ENCODE measurements around the gene ABCA7.

The ABCA7 gene

DNA sequence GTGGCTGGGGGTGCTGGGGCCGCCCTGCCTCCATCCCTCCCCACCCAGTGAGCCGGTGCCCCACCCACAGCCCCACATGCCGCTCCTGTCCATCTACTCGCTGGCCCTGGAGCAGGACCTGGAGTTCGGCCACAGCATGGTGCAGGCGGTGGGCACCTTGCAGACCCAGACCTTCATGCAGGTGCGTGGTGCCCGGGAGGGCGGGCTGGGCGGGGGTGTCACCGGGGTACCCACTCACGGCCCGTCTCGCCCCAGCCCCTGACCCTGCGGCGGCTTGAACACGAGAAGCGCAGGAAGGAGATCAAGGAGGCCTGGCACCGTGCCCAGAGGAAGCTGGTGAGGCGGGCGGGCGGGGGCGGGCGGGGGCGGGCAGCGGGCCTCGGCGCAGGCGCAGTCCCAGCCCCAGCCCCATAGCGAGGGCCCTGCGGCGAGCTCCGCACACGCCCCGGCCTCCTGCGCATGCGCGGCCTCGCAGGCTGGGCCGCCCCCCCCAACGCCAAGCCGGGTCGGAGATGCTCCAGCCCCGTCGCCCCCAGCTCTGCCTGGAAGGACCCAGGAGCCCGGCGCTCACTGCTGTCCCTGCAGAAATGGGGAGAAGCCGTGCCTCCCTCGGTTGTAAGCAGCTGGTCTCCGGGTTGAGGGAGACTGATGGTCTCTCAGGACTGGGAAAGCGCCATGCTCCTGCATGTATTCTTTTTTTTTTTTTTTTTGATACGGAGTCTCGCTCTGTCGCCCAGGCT lies 34.8 kb downstream of the ABCA7 start:
- peak; percentile 97 for DNase-seq

DNA sequence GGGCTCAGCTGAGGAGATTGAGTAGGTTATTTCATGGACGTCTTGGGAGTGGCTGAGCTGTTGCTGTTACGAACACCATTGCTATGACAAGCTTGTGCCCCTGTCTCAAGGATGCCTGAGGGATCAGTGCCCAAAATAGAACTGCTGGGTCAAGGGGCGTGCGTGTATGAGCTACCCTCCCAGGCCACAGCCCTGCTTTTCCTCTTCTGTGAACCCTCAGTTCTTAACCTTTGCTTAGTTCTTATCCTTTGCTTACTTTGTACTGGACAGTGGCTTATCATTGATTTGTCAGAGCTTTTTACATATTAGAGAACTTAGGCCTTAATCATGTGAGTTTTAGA lies 36.1 kb downstream of the ABCA7 start:
- no peak for DNase-seq

DNA sequence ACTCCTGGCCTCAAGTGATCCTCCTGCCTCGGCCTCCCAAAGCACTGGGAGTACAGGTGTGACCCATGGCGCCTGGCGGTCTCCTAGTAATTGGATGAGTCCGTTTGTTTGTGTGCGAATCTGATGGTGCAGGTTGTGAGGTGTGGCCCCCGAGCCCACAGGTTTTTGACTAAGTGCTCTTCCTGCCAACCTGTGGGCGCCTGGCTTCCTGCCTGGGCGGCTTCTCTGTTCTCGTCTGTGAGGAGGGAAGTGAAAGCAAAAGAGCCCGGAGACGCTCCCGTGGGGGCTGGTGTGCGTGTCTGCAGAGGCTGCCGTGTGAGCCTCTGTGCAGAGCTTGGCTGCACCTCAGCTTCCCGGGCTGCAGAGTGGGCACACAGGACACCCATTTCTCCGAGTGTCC lies 37.0 kb downstream of the ABCA7 start:
- peak; percentile 91 for DNase-seq

DNA sequence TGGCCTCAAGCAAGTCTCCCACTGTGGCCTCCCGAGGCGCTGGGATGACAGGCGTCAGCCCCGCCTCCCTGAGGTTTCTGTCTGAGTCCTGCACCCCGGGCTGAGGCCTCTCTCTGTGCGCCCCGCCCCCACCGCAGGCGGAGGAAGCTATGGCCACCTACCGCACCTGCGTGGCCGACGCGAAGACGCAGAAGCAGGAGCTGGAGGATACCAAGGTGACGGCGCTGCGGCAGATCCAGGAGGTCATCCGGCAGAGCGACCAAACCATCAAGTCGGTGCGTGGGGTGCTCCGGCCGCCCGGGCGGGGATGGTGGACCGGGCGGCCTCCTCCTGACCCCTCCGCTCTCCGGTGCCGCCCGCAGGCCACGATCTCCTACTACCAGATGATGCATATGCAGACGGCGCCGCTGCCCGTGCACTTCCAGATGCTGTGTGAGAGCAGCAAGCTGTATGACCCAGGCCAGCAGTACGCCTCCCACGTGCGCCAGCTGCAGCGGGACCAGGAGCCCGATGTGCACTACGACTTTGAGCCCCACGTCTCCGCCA lies 39.7 kb downstream of the ABCA7 start:
- no peak for DNase-seq

DNA sequence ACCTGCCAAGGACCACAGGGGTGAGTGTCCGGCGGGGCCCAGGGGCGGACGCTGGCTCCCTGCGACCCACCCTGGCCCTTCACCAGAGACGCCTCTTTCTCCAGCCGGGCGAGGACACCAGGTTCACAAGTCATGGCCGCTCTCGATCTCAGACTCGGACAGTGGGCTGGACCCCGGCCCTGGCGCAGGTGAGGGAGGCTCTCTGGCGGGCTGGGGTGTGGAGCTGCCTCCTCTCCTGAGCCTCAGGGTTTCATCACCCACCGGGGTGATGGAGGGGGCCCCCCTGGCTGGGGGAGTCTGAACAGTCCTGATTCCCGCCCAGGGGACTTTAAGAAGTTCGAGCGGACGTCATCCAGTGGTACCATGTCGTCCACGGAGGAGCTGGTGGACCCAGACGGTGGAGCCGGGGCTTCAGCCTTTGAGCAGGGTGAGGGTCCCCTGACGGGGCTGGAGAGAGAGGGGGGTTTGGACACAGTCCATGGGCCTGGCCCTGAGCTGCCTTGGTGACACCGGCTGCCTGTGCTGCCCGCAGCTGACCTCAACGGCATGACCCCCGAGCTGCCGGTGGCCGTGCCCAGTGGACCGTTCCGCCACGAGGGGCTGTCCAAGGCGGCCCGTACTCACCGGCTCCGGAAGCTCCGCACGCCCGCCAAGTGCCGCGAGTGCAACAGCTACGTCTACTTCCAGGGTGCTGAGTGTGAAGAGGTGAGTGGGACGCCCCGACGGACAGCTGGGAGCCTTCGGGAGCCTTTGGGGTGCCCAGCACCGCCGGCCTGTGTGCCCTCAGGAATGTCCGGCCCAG lies 40.7 kb downstream of the ABCA7 start:
- no peak for DNase-seq

DNA sequence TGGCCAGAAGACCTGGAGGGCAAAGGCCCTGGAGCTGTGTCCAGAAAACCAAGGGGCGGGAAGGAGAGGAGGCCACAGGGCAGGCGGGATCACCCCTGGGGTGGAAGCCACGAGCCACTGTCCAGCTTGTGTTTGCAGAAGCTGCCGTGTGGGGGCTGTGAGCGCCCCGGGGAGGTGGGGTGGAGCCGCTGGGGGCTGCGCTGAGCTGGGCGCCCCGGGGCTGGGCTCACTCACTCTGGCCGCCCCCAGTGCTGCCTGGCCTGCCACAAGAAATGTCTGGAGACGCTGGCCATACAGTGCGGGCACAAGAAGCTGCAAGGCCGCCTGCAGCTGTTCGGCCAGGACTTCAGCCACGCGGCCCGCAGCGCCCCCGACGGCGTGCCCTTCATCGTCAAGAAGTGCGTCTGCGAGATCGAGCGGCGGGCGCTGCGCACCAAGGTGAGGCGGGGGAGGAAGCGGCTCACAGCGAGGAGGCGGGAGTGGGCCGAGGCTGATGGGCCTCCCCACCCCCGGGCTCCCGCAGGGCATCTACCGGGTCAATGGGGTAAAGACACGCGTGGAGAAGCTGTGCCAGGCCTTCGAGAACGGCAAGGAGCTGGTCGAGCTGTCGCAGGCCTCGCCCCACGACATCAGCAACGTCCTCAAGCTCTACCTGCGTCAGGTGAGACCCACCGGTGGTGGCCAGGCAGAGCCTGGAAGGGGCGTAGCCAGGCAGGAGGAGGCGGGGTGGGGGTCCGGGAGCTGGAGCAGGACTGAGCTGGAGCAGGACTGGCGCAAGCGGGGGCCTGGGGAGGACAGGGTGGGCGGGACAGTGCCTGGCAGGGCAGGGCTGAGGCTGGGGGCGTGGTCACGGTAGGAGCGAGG lies 41.6 kb downstream of the ABCA7 start:
- no peak for DNase-seq

DNA sequence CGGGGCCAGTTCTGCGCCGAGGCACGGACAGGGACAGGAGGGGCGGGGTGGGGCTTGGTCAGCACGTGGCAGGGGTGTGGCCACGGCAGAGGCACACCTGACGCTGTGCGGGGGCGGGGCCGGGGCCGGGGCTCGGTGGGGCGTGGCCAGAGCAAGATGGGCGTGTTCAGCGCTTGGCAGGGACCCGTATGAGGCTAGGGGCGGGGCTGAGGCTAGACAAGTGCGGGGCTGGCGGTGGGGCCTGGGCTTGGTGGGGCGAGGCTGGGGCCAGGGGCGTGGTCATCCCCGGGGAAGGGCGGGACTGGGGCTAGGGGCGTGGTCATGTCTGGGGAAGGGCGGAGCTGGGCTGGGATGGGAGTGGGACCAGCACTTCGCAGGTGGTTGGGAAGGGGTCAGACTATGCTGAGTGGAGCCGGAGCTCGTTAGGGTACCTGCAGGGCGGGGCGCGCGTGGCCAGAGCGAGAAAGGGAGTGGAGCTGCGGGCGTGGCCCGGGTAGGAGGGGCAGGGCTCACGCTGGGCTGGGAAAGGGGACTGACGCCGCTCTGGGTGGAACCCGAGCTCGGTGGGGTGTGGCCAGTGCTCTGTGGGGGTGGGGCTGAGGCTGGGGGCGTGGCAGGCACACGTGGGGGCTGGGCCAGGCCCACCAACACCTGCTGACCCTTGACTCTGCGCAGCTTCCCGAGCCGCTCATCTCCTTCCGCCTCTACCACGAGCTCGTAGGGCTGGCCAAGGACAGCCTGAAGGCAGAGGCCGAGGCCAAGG lies 42.4 kb downstream of the ABCA7 start:
- DNase-seq, result peak; percentile 68

DNA sequence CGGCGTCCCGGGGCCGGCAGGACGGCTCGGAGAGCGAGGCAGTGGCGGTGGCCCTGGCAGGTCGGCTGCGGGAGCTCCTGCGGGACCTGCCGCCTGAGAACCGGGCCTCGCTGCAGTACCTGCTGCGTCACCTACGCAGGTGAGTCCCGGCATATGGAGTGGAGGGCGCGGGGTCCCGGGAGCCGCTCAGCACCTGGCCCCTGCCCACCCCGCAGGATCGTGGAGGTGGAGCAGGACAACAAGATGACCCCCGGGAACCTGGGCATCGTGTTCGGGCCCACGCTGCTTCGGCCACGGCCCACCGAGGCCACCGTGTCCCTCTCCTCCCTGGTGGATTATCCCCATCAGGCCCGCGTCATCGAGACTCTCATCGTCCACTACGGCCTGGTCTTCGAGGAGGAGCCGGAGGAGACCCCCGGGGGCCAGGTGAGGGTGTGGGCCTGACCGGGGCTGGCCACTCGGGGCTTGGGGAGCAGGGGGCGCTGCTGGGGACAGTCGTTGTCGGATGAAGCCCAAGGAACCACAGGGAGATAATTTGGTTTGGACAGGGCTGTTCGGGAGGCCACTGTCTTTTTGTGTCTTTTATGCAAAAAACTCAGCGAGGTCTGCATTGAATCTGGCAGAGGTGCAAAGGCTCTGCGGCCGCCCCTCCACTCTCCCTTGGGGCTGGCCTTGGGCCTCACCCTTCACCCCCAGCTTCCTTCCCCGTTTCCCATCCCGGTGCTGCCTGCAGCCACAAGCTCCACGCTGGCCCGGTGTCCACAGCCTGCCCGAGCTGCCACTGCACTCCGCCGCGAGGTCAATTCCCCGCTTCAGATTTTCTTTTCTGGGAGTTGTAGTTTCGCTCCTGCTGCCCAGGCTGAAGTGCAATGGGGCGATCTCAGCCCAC lies 43.3 kb downstream of the ABCA7 start:
- DNase-seq, result no peak

DNA sequence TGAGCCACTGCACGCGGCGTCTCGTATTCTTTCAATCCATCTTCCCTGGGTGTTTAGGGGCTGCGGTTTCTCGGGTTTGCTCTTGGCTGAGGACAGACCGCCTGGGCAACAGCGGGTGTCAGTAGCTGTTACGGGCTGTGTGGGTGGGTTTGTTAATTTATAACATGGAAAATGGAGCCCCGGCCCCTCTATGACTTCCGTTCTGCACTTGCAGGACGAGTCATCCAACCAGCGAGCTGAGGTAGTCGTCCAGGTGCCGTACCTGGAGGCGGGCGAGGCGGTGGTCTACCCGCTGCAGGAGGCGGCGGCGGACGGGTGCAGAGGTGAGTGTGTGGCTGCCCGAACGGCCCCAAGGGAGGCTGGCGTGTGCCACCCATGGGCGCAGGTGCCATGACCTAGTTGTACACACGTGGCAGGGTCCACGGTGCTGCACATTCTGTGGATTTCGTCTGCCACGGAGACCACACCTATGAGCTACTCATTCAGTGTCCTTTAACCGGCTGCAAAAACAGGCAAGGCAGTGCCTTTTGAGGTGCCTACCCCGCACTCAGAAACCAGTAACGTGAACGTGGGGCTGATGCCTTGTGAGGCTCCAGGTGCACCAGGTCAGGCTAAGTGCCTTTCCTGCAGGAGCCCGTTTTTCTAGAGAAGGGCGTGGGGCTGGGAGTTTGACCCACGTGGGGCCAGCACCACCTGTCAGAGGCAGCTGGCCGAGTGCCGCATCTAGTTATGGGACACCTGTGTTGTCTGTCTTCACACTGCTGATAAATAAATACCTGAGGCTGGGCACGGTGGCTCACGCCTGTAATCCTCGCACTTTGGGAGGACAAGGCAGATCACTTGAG lies 44.3 kb downstream of the ABCA7 start:
- no peak for DNase-seq

DNA sequence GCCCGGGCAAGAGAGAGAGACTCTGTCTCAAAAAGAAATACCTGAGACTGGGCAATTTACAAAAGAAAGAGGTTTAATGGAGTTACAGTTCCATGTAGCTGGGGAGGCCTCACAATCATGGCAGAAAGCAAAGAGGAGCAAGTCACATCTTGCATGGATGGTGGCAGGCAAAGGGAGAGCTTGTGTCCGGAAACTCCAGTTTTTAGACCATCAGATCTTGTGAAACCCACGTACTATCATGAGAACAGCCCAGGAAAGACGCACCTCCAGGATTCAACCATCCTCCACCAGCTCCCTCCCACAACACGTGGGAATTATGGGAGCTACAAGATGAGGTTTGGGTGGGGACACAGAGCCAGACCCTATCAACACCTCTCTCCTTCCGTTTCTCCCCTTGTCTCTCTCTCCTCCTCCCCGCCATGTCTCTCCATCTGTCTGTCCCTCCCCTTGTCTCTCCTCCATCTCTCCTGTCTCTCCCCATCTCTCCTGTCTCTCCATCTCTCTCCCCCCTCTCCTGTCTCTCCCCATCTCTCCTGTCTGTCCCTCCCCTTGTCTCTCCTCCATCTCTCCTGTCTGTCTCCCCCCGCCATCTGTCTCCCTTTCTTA lies 45.2 kb downstream of the ABCA7 start:
- no peak for DNase-seq

DNA sequence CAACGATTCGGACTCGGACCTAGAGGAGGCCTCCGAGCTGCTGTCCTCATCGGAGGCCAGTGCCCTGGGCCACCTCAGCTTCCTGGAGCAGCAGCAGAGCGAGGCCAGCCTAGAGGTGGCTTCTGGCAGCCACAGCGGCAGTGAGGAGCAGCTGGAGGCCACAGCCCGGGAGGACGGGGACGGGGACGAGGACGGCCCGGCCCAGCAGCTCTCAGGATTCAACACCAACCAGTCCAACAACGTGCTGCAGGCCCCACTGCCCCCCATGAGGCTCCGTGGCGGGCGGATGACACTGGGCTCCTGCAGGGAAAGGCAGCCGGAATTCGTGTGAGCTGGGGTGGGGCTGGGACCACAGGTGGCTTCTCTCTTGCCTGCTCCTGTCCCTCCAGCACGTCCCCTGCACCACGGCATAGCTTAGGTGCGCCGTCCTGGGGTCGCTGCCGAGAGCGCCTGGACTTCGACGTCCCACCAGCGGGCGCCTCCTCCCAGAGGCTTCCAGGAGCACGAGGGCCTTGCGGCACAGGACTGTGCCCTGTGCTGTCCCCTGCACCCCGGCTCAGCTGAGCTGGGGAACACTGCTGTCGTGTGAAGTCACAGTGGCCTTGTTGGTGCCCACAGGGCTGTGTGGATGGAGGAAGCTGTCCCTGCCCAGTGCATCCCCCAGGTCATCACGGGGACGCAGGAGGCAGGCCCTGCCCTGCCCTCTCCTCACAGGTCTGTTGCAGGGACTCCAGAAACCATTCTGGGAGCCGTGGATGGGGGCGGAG lies 46.0 kb downstream of the ABCA7 start:
- DNase-seq, result no peak

DNA sequence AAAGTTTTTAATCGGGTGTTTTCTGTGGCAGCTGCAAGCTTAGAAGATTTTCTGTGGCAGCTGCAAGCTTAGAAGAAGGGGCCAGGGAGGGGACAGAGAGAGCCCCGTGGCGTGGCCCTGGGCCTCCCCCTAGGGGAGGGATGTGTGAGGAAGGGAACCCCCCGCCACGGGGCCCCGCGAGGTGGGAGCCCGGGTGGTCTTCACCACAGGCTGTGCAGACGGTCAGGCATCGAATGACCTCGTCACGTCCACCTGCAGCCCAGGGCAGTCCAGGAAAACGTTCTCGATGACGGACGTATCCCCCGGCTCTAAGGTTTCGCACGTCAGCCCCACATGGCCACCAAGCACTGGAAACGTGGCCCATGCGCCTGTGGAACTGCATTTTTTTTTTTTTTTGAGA lies 46.7 kb downstream of the ABCA7 start:
- no peak for DNase-seq

DNA sequence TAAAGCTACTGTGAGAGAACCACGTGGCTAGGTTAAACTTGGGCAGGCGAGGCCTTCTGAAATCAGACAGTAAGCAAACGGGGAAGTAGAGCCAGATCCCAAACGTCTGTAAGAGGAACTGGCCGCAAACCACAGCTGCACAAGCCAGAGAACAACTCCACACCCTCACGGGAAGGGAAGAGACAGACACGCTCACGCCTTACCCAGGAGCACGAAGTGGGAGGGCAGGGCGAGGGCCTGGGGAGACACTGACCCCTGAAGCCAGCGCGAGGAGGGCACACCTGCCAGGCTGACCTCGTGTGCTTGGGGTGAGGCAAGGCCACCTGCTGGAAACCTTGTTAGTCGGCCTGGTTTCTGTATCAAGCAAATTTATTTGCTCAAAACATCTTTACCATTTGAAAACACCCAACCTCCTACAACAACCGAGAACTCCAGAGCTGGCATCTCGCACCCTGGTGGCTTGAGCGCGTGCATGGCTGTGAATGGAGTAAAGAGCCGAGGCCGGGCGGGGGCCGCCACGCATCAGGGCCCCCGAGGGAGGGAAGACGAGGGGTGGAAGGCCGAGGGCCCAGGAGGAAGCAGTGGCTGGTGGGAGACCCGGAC lies 48.0 kb downstream of the ABCA7 start:
- DNase-seq, result no peak

DNA sequence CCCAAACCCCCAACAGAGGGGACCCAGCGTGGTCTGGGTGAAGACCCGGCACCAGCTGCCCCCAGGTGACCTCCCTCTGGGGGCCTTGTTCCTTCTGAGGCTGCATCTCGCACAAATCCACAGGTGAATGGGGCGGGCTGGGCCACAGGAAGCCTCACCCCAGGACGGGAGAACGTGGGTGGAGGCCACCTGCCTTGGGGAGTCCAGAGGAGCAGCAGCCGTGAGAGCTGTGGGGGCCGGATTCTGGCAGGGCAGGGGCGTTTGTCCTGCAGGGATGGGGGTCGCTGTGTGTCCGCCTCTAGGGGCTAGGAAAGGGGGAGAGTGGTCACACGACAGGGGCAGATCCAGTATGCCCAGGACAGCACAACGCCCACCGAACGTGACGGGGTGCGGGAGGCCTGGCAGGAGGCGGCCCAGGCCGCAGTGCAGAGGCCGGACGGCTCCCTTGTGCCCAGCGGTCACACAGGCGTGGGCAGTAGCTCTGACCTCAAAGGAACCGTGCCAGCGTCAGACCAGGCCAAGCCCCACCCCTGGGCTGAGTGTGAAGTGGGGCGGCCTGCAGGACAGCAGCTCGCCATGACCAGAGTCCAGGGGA lies 48.6 kb downstream of the ABCA7 start:
- no peak for DNase-seq

DNA sequence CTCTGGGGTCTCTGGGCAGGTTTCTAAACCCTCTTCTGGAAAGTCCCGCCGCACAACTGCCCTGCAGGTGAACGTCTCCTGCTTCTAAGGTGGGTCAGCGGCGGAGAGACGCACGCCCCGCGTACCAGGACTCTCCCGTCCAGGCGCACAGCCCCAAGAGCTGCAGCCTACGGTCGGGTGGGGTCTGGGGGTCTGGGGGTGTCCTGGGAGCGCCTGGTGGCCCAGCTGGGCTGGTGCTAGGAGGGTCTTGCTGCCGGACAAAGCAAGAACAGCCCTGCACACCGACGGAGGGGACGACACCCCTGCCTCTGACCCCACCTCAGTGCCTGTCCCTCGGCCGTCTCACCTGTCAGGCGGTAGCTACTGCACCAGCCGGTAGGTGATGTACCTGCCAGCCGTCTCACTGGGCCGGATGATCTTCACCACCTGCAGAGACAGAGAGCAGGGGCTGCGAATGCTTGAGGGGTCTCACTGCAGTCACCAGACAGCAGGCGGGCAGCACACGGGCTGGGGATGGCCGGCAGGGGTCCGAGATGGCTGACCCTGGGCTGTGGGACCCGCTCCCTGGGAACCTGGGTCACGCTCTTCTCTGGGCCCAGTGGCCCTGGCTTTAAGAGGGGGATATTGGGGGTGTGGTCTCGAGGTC lies 49.3 kb downstream of the ABCA7 start:
- DNase-seq, result no peak

DNA sequence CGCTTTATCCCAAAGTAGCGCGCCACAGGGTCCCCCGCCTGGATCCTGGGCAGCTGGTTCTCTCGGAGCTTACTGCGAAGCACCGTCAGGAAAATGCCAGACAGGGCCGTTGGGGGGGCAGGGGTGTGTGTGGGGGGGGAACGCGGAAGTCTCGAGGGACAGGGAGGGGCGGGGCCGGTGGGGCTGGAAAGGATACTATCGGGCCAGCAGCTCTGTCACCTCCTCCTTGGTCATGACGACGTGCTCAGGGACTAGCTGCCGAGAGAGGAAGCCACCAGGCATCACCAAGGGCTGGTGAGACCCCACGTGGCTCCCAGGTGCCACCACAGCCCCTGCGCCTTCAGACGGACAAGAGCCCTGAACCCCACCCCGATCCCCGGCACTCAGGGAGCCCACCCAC lies 50.0 kb downstream of the ABCA7 start:
- no peak for DNase-seq

DNA sequence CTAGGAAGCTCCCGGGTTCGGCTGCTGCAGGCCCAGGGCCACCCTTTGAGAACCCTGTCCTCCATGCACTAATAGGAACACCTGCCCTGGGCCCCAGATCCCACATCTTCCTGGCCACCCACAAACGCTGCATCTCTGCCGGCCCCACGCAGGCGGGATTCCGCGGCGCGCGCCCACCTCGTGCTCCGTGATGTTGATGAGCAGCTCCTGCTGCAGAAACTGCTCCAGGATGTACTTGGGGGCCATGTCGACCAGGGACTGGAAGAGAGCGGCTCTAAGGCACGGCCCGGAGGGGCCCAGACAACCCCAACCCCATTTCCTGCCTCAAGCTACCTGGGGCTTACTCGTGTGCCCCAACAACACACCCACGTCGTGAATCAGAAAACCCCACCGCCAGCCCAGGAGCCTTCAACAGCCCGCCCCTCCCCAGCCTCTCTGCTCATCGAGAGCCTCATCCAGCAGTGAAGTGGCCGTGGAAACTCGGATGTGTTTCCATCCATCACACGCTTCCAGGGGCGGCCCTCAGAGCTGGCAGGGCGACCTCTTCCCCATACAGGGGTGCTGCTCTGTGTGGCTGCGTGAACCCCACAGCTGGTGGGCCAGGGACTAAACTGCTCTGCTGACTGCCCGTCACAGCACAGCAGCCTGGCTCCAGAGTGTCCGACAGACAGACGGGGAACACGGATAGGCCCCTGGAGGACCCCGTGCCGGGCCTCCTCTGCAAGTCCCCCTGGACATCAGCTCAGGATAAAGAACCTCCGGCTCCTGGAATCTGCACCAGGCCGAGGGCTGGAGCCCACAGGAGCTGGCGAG lies 51.0 kb downstream of the ABCA7 start:
- DNase-seq, result no peak
